Esophagus squamous epithelium (tissue), 5 donors: ENCODE data around the gene KCNJ10. TPM values are rescaled to one million over a fixed set of nuclear protein-coding genes. Genes with fewer than 3 reads are reported as not detected.

ENCODE experiments used
- DNase-seq: peaks from one replicate; lab custom pipeline; 2025; lab: John Stamatoyannopoulos, UW
- H3K27ac ChIP-seq, 4 donors: fragments of 200-600 bp; sonication (generic); one replicate each; pipeline ENCODE4 v1.5.1; 2016 to 2019; ENCODE audit warnings: mild to moderate bottlenecking in 1 of 4
- H3K27me3 ChIP-seq, 4 donors: fragments of 200-600 bp; sonication (generic); 1 replicate in 3 of 4; 2 replicates in 1 of 4; pipeline versions ENCODE4 v1.5.1 to v1.6.0; 2017 to 2021; ENCODE audit warnings: antibody characterized with exemption in 1 of 4
- H3K36me3 ChIP-seq, 3 donors: fragments of 200-600 bp; sonication (generic); one replicate each; pipeline ENCODE4 v1.5.1; 2016 to 2019
- H3K4me1 ChIP-seq, 3 donors: fragments of 200-600 bp; sonication (generic); one replicate each; pipeline ENCODE4 v1.5.1; 2017 to 2019
- H3K4me3 ChIP-seq, 4 donors: fragments of 200-600 bp; sonication (generic); 1 replicate in 3 of 4; 2 replicates in 1 of 4; pipeline ENCODE4 v1.5.1; 2016 to 2019; ENCODE audit warnings: mild to moderate bottlenecking in 2 of 4, moderate library complexity in 1 of 4
- H3K9me3 ChIP-seq, 3 donors: fragments of 200-600 bp; sonication (generic); one replicate each; pipeline ENCODE4 v1.5.1; 2016 to 2019
- CTCF ChIP-seq, 6 experiments: fragments of 450-650 bp in 4 of 6; fragments of 200-600 bp in 2 of 6; sonication (generic) in 2 of 6; IDR thresholded peaks; one replicate each; pipeline ENCODE4 v1.5.1; 2016 to 2019; ENCODE audit warnings: antibody characterized with exemption in 6 of 6, mild to moderate bottlenecking in 4 of 6, moderate library complexity in 4 of 6
- POLR2A ChIP-seq, 4 donors: fragments of 450-650 bp; IDR thresholded peaks; one replicate each; pipeline ENCODE4 v1.6.1; 2017; ENCODE audit warnings: antibody characterized with exemption in 4 of 4, mild to moderate bottlenecking in 4 of 4, moderate library complexity in 3 of 4
- WGBS, 2 donors: methylation state at CpG; one replicate each; pipeline ENCODE4 v1.1.5; 2018; 5-methylcytosine and 5-hydroxymethylcytosine counted together
- intact Hi-C: fragments of 100-400 bp; cut with DNase I; formaldehyde crosslinking; loops from one replicate; pipeline ENCODE4 v1.15.0; 2022
- total RNA-seq, 4 donors: library from RNA; depleted of rRNA; stranded (reverse); fragments of >200 nt; gene quantifications; one replicate each; pipeline ENCODE4 v1.1.0, GENCODE V29; 2016
- donor health status: DM: yes; HTN: yes; CAD: no.

KCNJ10 gene
- total RNA-seq, 4 donors from 2014 or later: 0.59 TPM; not detected in 3

GRCh38 chr1:160045653-160046052, 24.3 kb downstream of the KCNJ10 start:
- no peak overlapping the region for H3K4me3 ChIP-seq
- peaks cover 0 to 12% (median 0%) of the 10 kb centered on the region in 4 donors for H3K27me3 ChIP-seq
- no peak for TF ChIP-seq CTCF (IDR thresholded peaks at IDR 0.05)
- no peak for TF ChIP-seq POLR2A (IDR thresholded peaks at IDR 0.05)
- peaks cover 8 to 14% (median 8%) of the 10 kb centered on the region in 3 donors for H3K4me1 ChIP-seq
- no peak overlapping the region for H3K27ac ChIP-seq
- H3K36me3 ChIP-seq: no peaks in the 10 kb centered on the region
- no peak for DNase-seq
- 48 to 53% methylated on average over 2 of the region's 2 CpGs for WGBS, 2 donors
- H3K9me3 ChIP-seq: no peaks in the 10 kb centered on the region
- intact Hi-C loops: loop anchor here (5.0 kb wide), 1 partner anchor 37 kb away; the partner anchor contains the start of gene KCNJ9

GRCh38 chr1:160043543-160043942, 26.4 kb downstream of the KCNJ10 start:
- H3K4me3 ChIP-seq: no peak overlapping the region
- intact Hi-C loops: no loop called here

GRCh38 chr1:160040476-160040875, 29.5 kb downstream of the KCNJ10 start:
- WGBS, 2 donors: 88% methylated on average over 1 of the region's 1 CpG; no CpG with 5 or more reads in 1 of the 2 donors

More at GRCh38 chr1:160043543-160043942, 26.4 kb downstream of the KCNJ10 start:
- no peak for DNase-seq
- H3K4me1 ChIP-seq: peaks cover 8 to 14% (median 8%) of the 10 kb centered on the region in 3 donors
- TF ChIP-seq CTCF (IDR thresholded peaks at IDR 0.05): no peak
- no peak for TF ChIP-seq POLR2A (IDR thresholded peaks at IDR 0.05)
- no peaks in the 10 kb centered on the region for H3K9me3 ChIP-seq
- H3K27me3 ChIP-seq: peaks cover 0 to 12% (median 0%) of the 10 kb centered on the region in 4 donors
- no peak overlapping the region for H3K27ac ChIP-seq
- no peaks in the 10 kb centered on the region for H3K36me3 ChIP-seq

GRCh38 chr1:160032165-160032820, 37.7 kb downstream of the KCNJ10 start:
- no peaks in the 10 kb centered on the region for H3K9me3 ChIP-seq
- peak overlapping the region; percentile 71 to 84 (median 80) for H3K27ac ChIP-seq
- 1 to 2% methylated on average over 12 to 15 of the region's 18 CpGs for WGBS, 2 donors
- TF ChIP-seq POLR2A (IDR thresholded peaks at IDR 0.05): no peak
- no peak for TF ChIP-seq CTCF (IDR thresholded peaks at IDR 0.05)
- H3K4me3 ChIP-seq: peak overlapping the region; percentile 55 to 92 (median 76)
- DNase-seq: no peak
- intact Hi-C loops: no loop called here
- peaks cover 5 to 39% (median 19%) of the 10 kb centered on the region in 3 donors for H3K4me1 ChIP-seq
- no peaks in the 10 kb centered on the region for H3K36me3 ChIP-seq
- no peaks in the 10 kb centered on the region for H3K27me3 ChIP-seq

More at GRCh38 chr1:160040476-160040875, 29.5 kb downstream of the KCNJ10 start:
- intact Hi-C loops: no loop called here
- DNase-seq: no peak
- TF ChIP-seq CTCF (IDR thresholded peaks at IDR 0.05) (no peak), POLR2A (IDR thresholded peaks at IDR 0.05) (no peak)
- no peak overlapping the region for H3K27ac ChIP-seq
- no peaks in the 10 kb centered on the region for H3K9me3 ChIP-seq
- no peak overlapping the region for H3K4me3 ChIP-seq
- no peaks in the 10 kb centered on the region for H3K36me3 ChIP-seq
- H3K4me1 ChIP-seq: no peaks in the 10 kb centered on the region
- peaks cover 0 to 4% (median 0%) of the 10 kb centered on the region in 4 donors for H3K27me3 ChIP-seq

GRCh38 chr1:160031365-160032164, 38.4 kb downstream of the KCNJ10 start, which contains the start of gene PIGM:
Gene PIGM (minus strand): TSS chr1:160031990. CDS start chr1:160031739, 251 bp downstream.
- H3K4me1 ChIP-seq: peaks cover 5 to 39% (median 19%) of the 10 kb centered on the region in 3 donors
- WGBS, 2 donors: 0% methylated on average over 4 to 26 of the region's 60 CpGs
- H3K27ac ChIP-seq: peak within 1 kb of the TSS; percentile 71 to 84 (median 80)
- H3K9me3 ChIP-seq: no peaks in the 10 kb centered on the region
- intact Hi-C loops: no loop called here
- TF ChIP-seq POLR2A (IDR thresholded peaks at IDR 0.05) (peak in 2 of 4 donors; percentile 17 to 50), CTCF (IDR thresholded peaks at IDR 0.05) (peak in 1 of 6 experiments; percentile 20)
- peak within 1 kb of the TSS; percentile 55 to 92 (median 76) for H3K4me3 ChIP-seq
- no peaks in the 10 kb centered on the region for H3K36me3 ChIP-seq
- peak; percentile 81 for DNase-seq
- H3K27me3 ChIP-seq: no peaks in the 10 kb centered on the region
